B cell (primary cell): ENCODE measurements around the gene SPP2.

Source experiments
- EZH2 ChIP-seq: IDR thresholded peaks from 2 replicates; pipeline ENCODE4 v1.6.1; 2012; ENCODE audit warnings: borderline replicate concordance, low read depth, mild to moderate bottlenecking, moderate library complexity, low read length; ENCODE audit not compliant: insufficient read depth, poor library complexity, severe bottlenecking
- TF ChIP-seq, protein P1 (sequence below): fragments of 200-600 bp; IDR thresholded peaks from one replicate; pipeline ENCODE4 v1.8.0; 2022; ENCODE audit warnings: antibody characterized with exemption, mild to moderate bottlenecking

DNA sequence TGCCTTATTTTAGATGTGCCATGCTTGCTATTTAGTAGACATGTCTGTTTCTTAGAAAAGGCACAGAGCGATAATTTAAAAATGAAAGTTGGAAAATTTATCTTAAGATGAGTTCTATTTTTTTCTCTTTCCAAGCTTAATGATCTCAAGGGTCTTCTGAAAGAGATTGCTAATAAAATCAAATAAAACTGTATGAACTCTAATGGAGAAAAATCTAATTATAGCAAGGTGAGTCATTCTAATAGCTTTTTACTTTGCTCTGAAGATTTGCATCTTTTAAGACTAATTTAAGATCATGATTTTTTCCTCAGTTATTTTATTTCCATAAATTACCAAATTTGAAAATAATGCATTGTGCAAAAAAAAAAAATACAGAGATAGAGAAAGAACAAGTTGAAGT, 36.1 kb upstream of the SPP2 start:
- TF ChIP-seq, protein P1, sequence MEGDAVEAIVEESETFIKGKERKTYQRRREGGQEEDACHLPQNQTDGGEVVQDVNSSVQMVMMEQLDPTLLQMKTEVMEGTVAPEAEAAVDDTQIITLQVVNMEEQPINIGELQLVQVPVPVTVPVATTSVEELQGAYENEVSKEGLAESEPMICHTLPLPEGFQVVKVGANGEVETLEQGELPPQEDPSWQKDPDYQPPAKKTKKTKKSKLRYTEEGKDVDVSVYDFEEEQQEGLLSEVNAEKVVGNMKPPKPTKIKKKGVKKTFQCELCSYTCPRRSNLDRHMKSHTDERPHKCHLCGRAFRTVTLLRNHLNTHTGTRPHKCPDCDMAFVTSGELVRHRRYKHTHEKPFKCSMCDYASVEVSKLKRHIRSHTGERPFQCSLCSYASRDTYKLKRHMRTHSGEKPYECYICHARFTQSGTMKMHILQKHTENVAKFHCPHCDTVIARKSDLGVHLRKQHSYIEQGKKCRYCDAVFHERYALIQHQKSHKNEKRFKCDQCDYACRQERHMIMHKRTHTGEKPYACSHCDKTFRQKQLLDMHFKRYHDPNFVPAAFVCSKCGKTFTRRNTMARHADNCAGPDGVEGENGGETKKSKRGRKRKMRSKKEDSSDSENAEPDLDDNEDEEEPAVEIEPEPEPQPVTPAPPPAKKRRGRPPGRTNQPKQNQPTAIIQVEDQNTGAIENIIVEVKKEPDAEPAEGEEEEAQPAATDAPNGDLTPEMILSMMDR: no peak
- no peak for TF ChIP-seq EZH2
